ENCODE measurements around the gene CDCA7. TPM values are rescaled to one million over a fixed set of nuclear protein-coding genes. Genes with fewer than 3 reads are reported as not detected.

CDCA7 gene
- total and polyA plus RNA-seq, 8 donors: 0.19 to 2.5 (median 0.56) TPM

- no peaks in the 10 kb centered on the region for H3K36me3 ChIP-seq
- no peak overlapping the region for H3K4me3 ChIP-seq
- no peak for ATAC-seq
- H3K27me3 ChIP-seq: no peaks in the 10 kb centered on the region
- FAIRE-seq: no peak
- H3K4me1 ChIP-seq: no peaks in the 10 kb centered on the region
- H3K27ac ChIP-seq: no peak overlapping the region
- TF ChIP-seq CTCF (IDR thresholded peaks at IDR 0.05): no peak
- no peak for DNase-seq
- 82 to 83% methylated on average over 5 of the region's 5 CpGs for WGBS, 2 donors
- H3K9me3 ChIP-seq: no peaks in the 10 kb centered on the region
- intact Hi-C loops (cut with DNase I): no loop called here
Observed at GRCh38 chr2:173387079-173387478, 32.4 kb downstream of the CDCA7 start.

- H3K9me3 ChIP-seq: no peaks in the 10 kb centered on the region
- ATAC-seq (no peak), DNase-seq (no peak), FAIRE-seq (no peak)
- TF ChIP-seq CTCF (IDR thresholded peaks at IDR 0.05): no peak
- no peak overlapping the region for H3K27ac ChIP-seq
- intact Hi-C loops (cut with DNase I): no loop called here
- H3K4me1 ChIP-seq: no peaks in the 10 kb centered on the region
- no peaks in the 10 kb centered on the region for H3K27me3 ChIP-seq
- H3K36me3 ChIP-seq: no peaks in the 10 kb centered on the region
- no peak overlapping the region for H3K4me3 ChIP-seq
- 60 to 67% methylated on average over 3 of the region's 3 CpGs for WGBS, 2 donors
Observed at GRCh38 chr2:173387660-173388059, 33.0 kb downstream of the CDCA7 start.

GRCh38 chr2:173388795-173389194 lies 34.1 kb downstream of the CDCA7 start:
- Histone ChIP-seq H3K27ac (no peak overlapping the region), H3K36me3 (no peaks in the 10 kb centered on the region), H3K27me3 (no peaks in the 10 kb centered on the region), H3K9me3 (no peaks in the 10 kb centered on the region), H3K4me1 (no peaks in the 10 kb centered on the region), H3K4me3 (no peak overlapping the region)
- intact Hi-C loops (cut with DNase I): no loop called here
- DNase-seq: no peak
- WGBS, 2 donors: 79 to 88% methylated on average over 2 of the region's 2 CpGs
- no peak for FAIRE-seq
- no peak for ATAC-seq
- no peak for TF ChIP-seq CTCF (IDR thresholded peaks at IDR 0.05)

GRCh38 chr2:173390036-173390435 lies 35.4 kb downstream of the CDCA7 start:
- H3K4me3 ChIP-seq: no peak overlapping the region
- FAIRE-seq: no peak
- TF ChIP-seq CTCF (IDR thresholded peaks at IDR 0.05): no peak

GRCh38 chr2:173392731-173393130 lies 38.1 kb downstream of the CDCA7 start:
- Histone ChIP-seq H3K4me1 (no peaks in the 10 kb centered on the region), H3K27ac (no peak overlapping the region), H3K36me3 (no peaks in the 10 kb centered on the region), H3K4me3 (no peak overlapping the region), H3K27me3 (peaks cover 0 to 5% (median 0%) of the 10 kb centered on the region in 4 donors), H3K9me3 (no peaks in the 10 kb centered on the region)
- no peak for DNase-seq
- ATAC-seq: no peak
- FAIRE-seq: no peak
- intact Hi-C loops (cut with DNase I): no loop called here
- 79 to 86% methylated on average over 5 of the region's 5 CpGs for WGBS, 2 donors
- TF ChIP-seq CTCF (IDR thresholded peaks at IDR 0.05): no peak

More at GRCh38 chr2:173390036-173390435, 35.4 kb downstream of the CDCA7 start:
- no peaks in the 10 kb centered on the region for H3K9me3 ChIP-seq
- no peaks in the 10 kb centered on the region for H3K4me1 ChIP-seq
- ATAC-seq (no peak), DNase-seq (no peak)
- intact Hi-C loops (cut with DNase I): no loop called here
- WGBS, 2 donors: 80 to 93% methylated on average over 5 of the region's 5 CpGs
- H3K36me3 ChIP-seq: no peaks in the 10 kb centered on the region
- H3K27ac ChIP-seq: no peak overlapping the region
- H3K27me3 ChIP-seq: no peaks in the 10 kb centered on the region
